Inflammatory macrophage treated with lipopolysaccharide for 4 hours (primary cell): ENCODE data around the gene MAPKBP1.
"Not testable (repeated sequence)": the region's sequence is repeated elsewhere in the genome, so short reads cannot be mapped to it uniquely, and the experiment has no call there.

Experiments
- DNase-seq: peaks from one replicate; pipeline ENCODE4 v3.0.0-alpha.2; 2020

MAPKBP1 gene, protein sequence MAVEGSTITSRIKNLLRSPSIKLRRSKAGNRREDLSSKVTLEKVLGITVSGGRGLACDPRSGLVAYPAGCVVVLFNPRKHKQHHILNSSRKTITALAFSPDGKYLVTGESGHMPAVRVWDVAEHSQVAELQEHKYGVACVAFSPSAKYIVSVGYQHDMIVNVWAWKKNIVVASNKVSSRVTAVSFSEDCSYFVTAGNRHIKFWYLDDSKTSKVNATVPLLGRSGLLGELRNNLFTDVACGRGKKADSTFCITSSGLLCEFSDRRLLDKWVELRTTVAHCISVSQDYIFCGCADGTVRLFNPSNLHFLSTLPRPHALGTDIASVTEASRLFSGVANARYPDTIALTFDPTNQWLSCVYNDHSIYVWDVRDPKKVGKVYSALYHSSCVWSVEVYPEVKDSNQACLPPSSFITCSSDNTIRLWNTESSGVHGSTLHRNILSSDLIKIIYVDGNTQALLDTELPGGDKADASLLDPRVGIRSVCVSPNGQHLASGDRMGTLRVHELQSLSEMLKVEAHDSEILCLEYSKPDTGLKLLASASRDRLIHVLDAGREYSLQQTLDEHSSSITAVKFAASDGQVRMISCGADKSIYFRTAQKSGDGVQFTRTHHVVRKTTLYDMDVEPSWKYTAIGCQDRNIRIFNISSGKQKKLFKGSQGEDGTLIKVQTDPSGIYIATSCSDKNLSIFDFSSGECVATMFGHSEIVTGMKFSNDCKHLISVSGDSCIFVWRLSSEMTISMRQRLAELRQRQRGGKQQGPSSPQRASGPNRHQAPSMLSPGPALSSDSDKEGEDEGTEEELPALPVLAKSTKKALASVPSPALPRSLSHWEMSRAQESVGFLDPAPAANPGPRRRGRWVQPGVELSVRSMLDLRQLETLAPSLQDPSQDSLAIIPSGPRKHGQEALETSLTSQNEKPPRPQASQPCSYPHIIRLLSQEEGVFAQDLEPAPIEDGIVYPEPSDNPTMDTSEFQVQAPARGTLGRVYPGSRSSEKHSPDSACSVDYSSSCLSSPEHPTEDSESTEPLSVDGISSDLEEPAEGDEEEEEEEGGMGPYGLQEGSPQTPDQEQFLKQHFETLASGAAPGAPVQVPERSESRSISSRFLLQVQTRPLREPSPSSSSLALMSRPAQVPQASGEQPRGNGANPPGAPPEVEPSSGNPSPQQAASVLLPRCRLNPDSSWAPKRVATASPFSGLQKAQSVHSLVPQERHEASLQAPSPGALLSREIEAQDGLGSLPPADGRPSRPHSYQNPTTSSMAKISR (N-terminal part only)

DNA sequence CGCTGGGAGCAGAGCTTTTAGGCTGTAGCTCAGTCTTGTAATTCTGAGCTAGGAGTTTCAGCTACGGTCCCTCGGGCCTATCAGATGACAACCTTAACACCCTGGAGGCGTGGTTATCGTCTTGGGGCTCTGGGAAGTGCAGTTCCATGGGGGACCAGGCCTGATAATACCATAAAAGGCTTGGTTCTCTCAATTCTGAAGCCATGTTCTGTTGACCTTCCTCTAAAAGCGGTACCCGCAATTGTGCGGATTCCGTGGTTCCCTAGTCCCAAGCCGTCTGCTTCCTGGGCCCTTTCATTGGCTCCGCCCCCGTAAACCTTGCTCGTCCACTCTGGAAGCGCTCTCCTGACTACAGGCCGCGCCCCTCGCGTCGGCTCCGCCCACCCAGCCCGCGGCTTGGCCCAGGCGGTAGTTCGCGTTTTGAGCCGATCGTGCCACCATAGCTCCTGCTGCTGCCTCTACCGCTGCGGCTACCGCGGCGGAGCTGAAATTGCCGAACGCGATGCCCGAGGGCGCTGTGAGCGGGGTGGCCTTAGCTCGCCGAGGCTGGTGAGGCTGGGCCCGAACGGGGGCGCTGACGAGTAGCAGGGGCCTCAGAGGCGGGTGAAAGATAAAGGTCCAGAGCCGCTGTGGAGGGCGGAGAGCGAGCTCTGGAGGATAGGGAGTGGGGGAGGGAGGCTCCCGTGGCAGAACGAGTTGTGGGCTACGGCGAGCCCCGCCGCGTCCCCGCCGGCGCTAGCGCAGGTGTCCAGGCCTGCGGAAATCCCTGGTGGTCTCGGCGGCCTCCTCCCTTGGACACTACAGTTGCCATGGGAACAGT, at the start of gene MAPKBP1:
Gene MAPKBP1 (plus strand): TSS at position 423 of the 820 bp plus-strand sequence. CDS start 792 bp downstream, outside the sequence.
- peak; percentile 99 for DNase-seq

- DNase-seq: no peak
Measured at GRCh38 chr15:41727143-41727542, 47.1 kb upstream of the MAPKBP1 start.

DNA sequence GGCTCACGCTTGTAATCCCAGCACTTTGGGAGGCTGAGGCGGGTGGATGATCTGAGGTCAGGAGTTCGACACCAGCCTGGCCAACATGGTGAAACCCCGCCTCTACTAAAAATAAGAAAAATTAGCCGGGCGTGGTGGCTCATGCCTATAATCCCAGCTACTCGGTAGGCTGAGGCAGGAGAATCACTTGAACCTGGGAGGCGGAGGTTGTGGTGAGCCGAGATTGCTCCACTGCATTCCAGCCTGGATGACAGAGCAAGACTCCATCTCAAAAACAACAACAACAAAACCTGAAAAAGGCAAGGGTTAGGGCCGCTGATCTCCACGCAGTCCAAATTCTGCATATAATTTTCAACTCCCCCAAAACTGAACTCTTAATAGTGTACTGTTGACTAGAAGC, 46.2 kb upstream of the MAPKBP1 start:
- not testable (repeated sequence) for DNase-seq

- DNase-seq: peak; percentile 66
Measured at GRCh38 chr15:41730543-41730942, 43.7 kb upstream of the MAPKBP1 start.

- no peak for DNase-seq
Measured at GRCh38 chr15:41732483-41732882, 41.8 kb upstream of the MAPKBP1 start.

GRCh38 chr15:41734079-41734478, 40.2 kb upstream of the MAPKBP1 start:
- no peak for DNase-seq

GRCh38 chr15:41735046-41735445, 39.2 kb upstream of the MAPKBP1 start:
- DNase-seq: no peak

GRCh38 chr15:41735492-41735891, 38.8 kb upstream of the MAPKBP1 start:
- not testable (repeated sequence) for DNase-seq

DNA sequence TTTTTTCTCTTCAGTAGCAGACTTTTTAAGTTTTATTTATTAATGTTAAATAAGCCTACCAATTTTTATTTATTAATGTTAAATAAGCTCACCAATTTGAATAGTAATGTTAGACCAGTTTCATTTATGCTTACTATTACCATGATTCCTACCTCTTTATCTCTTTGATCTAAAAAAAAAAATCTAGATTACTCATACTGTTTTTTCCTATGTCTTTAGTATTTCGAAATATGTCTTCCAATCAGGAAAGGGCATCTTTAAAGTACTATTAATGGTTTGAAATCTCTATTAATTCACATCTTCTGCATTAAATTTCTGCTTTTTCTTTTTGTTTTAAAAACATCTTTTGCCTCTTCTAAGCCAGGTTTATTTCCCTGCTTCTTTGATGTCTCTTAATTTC, 27.5 kb upstream of the MAPKBP1 start:
- DNase-seq: no peak

- DNase-seq: no peak
Measured at GRCh38 chr15:41756198-41756597, 18.1 kb upstream of the MAPKBP1 start.

DNA sequence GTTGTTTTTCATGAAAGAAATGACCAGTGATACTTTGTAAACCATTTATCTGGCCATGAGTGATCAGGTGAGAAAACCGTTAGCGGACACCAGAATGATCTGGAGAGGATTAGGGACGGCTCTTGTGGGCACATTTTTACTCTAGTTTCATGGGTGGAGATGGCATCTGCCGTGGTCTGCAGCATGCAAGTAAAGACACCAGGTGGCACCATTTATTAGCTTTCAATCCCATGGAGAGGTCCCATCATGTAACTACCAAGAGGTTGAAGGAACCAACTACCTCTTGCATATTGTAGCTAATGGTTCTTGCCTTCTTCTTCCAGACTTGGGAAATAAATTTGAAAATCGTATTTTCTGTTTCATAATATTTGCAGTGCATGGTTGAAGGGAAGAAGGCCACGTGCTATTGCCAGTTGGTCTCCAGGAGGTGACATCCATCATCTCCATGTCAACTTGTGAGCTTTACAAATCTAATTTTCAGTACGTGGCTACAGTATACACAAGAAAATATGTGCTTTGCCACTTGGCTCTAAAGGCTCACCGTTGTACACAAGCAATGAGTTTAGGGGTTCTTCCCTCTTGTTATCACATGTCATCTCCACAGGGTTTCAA, 1.5 kb upstream of the MAPKBP1 start:
- peak; percentile 78 for DNase-seq

DNA sequence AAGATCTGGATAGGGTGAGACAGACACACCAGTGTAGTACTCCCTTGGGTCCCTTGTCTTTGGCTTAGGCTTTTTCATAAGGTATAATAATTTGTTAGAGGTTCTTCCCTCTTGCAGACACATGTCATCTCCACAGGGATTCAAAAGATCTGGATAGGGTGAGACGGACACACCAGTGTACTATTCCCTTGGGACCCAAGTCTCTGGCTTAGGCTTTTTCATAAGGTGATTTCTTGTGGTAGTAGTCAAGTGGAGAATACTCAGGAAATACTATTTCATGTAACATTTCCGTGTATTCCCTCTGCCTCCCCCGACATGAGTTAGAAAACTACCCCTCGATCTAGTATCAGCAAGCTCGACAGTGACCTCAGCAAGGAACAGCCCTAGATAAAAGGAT, 954 bp upstream of the MAPKBP1 start:
- no peak for DNase-seq

DNA sequence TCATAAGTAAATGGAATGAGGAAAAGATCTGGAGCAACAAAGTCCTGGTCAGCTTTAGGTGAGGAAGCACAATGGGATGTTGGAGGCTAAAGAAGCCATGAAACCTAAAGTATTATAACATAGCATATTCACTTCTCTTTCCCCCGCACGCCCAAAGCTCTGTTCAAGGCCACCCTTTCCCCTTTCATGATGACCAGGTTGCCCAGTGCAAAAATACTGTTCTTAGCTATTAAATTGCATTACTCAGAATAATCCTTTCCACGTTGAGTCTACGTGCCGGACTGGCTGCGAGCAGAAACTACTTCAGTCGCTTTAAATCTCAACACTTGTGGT, 589 bp upstream of the MAPKBP1 start:
- DNase-seq: no peak

DNA sequence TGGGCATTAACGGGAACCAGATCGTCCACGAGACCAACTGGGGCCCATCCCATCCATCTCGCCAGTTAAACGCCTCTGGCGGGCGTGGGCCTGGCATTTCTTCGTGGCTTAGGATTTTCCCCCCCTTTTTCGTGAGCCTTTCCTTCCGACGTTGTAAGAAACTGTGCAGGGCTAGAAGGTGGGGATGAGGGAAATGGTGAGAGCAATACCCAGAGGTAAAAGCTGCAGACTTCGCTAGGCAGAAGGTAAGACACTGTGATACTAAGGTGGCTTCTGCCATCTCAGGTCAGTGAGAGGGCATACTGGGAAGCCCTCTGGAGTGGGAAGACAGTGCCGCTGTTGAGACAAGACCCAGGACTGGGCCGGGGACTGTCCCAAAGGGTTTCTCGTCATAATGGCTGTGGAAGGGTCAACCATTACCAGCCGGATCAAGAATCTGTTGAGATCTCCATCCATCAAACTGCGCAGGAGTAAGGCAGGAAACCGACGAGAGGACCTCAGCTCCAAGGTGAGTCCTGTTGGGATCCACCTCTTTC, 666 bp downstream of the MAPKBP1 start:
- DNase-seq: peak; percentile 65

DNA sequence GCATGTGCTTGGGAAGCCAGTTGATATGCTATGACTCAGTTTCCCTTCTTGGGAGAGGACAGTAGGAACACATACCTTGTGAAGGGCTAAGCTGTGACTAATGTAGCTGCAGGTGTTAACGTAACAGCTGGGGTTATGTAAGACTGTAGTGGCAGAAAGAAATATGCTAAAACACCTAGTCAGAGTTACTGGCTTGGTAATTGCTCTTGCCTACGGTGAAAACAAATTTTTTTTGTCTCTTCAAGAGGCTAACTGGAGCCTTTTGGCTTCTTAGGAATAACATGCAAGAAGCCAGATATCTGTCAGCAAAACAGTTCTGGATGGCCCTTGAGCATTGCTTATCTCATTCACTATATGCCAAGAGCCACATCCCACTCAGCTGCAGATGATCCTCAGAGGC, 1.4 kb downstream of the MAPKBP1 start:
- no peak for DNase-seq

- DNase-seq: no peak
Measured at GRCh38 chr15:41777421-41777973, 3.2 kb downstream of the MAPKBP1 start.

DNA sequence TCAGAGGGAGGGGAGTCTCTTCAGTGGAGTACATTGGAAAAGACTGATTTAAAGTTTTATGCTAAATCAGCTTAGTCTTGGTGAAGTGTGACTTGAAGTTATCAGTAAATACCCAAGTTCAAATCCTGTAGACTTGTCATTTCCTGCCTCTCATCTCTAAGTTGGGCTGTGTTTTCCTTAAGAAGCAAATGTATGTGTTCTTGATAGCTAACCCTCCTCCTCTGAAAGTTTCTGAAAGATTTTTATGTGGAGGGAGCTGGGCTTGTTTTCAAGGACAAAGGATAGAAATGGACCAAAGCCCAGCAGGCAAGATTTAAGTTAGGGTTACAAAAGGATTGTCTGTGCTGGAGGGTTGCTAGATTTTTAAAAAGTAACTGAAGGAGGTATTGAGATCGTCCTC, 4.2 kb downstream of the MAPKBP1 start:
- no peak for DNase-seq

GRCh38 chr15:41779662-41780157, 5.4 kb downstream of the MAPKBP1 start:
- DNase-seq: no peak

DNA sequence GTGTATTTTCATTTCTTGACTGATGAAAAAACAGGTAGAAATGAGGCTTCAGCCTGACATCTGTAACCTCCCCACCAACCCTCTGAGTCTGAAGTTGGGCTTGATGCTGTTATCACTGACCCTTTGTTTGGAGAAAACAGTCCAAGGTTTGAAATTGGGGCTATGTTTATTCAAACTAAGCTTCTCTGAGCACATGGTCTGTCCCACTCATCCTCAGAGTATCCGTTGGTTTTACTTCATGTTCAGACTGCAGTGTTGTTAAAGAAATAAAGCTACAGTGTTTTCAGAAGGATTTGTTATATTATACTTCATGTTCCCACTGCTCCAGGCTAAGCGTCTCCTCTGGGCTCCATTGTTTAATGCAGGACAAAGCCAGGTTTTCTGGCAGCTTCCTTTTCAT, 6.0 kb downstream of the MAPKBP1 start:
- no peak for DNase-seq

DNA sequence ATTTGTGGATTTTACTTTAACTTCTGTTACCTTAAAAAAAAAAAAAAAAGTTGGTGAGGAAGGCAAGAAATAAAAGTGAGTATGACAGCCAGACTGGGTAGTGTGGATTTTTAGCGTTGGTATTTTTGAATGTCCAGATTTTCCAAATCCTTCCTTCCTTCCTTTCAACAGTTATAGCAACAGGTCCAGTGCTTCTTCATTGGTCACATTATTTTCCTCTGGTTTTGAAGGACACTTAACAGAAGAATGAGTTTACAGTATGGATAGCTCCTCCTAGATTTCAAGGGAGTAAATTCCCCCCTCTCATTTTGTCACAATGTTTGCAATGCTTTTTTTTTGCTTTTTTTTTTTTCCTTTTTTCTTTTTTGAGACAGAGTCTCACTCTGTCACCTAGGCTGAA, 6.4 kb downstream of the MAPKBP1 start:
- DNase-seq: no peak
